K562 (cell line): Measurements from ENCODE around the gene CASP7.

Experiments used
- CTCF ChIP-seq, 3 experiments: IDR thresholded peaks in 2 of 3; conservative IDR thresholded peaks in 1 of 3; 2 replicates each; pipeline ENCODE4 v1.5.1; 2011 to 2012; ENCODE audit warnings: low read length in 3 of 3, mild to moderate bottlenecking in 3 of 3, control low read depth in 2 of 3, improper control_type of control experiment in 1 of 3, inconsistent platforms in 1 of 3, low read depth in 1 of 3, mixed read lengths in 1 of 3, moderate library complexity in 1 of 3; ENCODE audit not compliant: insufficient read depth in 2 of 3
- KAT8 ChIP-seq: fragments of 450-650 bp; IDR thresholded peaks from 2 replicates; pipeline ENCODE4 v1.6.1; 2016; ENCODE audit warnings: low read depth, mild to moderate bottlenecking
- TF ChIP-seq, protein P1 (sequence below): fragments of 450-650 bp; IDR thresholded peaks from 2 replicates; pipeline ENCODE4 v1.6.1; 2016; ENCODE audit warnings: mild to moderate bottlenecking, moderate library complexity

DNA sequence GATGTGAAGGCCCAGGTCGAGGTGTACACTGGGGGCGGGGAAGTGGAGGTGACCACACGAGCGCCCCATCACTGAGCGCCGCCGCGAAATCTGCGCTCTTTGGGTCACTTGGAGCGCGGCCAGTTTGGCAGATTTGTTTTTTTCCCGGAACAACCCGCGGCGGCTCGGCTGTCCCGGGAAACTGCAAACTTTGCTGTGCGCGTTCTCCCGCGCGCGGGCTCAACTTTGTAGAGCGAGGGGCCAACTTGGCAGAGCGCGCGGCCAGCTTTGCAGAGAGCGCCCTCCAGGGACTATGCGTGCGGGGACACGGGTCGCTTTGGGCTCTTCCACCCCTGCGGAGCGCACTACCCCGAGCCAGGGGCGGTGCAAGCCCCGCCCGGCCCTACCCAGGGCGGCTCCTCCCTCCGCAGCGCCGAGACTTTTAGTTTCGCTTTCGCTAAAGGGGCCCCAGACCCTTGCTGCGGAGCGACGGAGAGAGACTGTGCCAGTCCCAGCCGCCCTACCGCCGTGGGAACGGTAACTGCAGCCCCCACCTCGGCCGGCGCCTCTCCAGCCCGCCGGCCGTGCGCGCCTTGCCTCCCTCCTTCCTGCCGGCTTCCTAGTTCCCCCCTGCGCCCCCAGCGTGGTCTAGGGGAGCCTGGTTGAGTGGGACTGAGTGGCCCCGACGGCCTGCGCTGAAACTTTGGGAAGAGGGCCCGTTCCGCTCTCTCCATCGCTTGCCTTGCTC lies at the start of gene CASP7:
- TF ChIP-seq, protein P1, sequence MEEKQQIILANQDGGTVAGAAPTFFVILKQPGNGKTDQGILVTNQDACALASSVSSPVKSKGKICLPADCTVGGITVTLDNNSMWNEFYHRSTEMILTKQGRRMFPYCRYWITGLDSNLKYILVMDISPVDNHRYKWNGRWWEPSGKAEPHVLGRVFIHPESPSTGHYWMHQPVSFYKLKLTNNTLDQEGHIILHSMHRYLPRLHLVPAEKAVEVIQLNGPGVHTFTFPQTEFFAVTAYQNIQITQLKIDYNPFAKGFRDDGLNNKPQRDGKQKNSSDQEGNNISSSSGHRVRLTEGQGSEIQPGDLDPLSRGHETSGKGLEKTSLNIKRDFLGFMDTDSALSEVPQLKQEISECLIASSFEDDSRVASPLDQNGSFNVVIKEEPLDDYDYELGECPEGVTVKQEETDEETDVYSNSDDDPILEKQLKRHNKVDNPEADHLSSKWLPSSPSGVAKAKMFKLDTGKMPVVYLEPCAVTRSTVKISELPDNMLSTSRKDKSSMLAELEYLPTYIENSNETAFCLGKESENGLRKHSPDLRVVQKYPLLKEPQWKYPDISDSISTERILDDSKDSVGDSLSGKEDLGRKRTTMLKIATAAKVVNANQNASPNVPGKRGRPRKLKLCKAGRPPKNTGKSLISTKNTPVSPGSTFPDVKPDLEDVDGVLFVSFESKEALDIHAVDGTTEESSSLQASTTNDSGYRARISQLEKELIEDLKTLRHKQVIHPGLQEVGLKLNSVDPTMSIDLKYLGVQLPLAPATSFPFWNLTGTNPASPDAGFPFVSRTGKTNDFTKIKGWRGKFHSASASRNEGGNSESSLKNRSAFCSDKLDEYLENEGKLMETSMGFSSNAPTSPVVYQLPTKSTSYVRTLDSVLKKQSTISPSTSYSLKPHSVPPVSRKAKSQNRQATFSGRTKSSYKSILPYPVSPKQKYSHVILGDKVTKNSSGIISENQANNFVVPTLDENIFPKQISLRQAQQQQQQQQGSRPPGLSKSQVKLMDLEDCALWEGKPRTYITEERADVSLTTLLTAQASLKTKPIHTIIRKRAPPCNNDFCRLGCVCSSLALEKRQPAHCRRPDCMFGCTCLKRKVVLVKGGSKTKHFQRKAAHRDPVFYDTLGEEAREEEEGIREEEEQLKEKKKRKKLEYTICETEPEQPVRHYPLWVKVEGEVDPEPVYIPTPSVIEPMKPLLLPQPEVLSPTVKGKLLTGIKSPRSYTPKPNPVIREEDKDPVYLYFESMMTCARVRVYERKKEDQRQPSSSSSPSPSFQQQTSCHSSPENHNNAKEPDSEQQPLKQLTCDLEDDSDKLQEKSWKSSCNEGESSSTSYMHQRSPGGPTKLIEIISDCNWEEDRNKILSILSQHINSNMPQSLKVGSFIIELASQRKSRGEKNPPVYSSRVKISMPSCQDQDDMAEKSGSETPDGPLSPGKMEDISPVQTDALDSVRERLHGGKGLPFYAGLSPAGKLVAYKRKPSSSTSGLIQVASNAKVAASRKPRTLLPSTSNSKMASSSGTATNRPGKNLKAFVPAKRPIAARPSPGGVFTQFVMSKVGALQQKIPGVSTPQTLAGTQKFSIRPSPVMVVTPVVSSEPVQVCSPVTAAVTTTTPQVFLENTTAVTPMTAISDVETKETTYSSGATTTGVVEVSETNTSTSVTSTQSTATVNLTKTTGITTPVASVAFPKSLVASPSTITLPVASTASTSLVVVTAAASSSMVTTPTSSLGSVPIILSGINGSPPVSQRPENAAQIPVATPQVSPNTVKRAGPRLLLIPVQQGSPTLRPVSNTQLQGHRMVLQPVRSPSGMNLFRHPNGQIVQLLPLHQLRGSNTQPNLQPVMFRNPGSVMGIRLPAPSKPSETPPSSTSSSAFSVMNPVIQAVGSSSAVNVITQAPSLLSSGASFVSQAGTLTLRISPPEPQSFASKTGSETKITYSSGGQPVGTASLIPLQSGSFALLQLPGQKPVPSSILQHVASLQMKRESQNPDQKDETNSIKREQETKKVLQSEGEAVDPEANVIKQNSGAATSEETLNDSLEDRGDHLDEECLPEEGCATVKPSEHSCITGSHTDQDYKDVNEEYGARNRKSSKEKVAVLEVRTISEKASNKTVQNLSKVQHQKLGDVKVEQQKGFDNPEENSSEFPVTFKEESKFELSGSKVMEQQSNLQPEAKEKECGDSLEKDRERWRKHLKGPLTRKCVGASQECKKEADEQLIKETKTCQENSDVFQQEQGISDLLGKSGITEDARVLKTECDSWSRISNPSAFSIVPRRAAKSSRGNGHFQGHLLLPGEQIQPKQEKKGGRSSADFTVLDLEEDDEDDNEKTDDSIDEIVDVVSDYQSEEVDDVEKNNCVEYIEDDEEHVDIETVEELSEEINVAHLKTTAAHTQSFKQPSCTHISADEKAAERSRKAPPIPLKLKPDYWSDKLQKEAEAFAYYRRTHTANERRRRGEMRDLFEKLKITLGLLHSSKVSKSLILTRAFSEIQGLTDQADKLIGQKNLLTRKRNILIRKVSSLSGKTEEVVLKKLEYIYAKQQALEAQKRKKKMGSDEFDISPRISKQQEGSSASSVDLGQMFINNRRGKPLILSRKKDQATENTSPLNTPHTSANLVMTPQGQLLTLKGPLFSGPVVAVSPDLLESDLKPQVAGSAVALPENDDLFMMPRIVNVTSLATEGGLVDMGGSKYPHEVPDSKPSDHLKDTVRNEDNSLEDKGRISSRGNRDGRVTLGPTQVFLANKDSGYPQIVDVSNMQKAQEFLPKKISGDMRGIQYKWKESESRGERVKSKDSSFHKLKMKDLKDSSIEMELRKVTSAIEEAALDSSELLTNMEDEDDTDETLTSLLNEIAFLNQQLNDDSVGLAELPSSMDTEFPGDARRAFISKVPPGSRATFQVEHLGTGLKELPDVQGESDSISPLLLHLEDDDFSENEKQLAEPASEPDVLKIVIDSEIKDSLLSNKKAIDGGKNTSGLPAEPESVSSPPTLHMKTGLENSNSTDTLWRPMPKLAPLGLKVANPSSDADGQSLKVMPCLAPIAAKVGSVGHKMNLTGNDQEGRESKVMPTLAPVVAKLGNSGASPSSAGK, result no peak
- TF ChIP-seq KAT8 (no peak), CTCF (IDR thresholded peaks at IDR 0.05 in 2 of 3, conservative IDR thresholded peaks at IDR 0.05 in 1 of 3; ENCODE audit: insufficient read depth in 2 of 3, low read depth in 1 of 3, low read length in 3 of 3) (peak in 2 of 3 experiments; percentile 36 to 46; a peak in 2 of 6 replicates)
